HepG2 (cell line): Measurements from ENCODE around the gene IGF2. TPM values are rescaled to one million over a fixed set of nuclear protein-coding genes. Genes with fewer than 3 reads are reported as not detected.

Experiments
- CENPX ChIP-seq: sonication (generic); formaldehyde crosslinking; IDR thresholded peaks from 2 replicates; pipeline ENCODE4 v1.9.0; 2021; ENCODE audit warnings: mild to moderate bottlenecking, missing genetic modification reagents, moderate library complexity
- CTCF ChIP-seq: sonication (generic); formaldehyde crosslinking; IDR thresholded peaks from 2 replicates; pipeline ENCODE4 v1.5.0; 2020; ENCODE audit warnings: mild to moderate bottlenecking, missing genetic modification reagents, moderate library complexity
- DMAP1 ChIP-seq: IDR thresholded peaks from 2 replicates; pipeline ENCODE4 v1.6.1; 2016
- FOXA1 ChIP-seq, 2 experiments: fragments of 450-650 bp in 1 of 2; sonication (generic) in 1 of 2; formaldehyde crosslinking in 1 of 2; IDR thresholded peaks; 2 replicates each; pipeline versions ENCODE4 v1.4.0 to v1.6.1; 2016 to 2020; ENCODE audit warnings: missing genetic modification reagents in 1 of 2
- HHEX ChIP-seq: IDR thresholded peaks from 2 replicates; pipeline ENCODE4 v1.6.1; 2016; ENCODE audit warnings: control low read depth
- SIX4 ChIP-seq: sonication (generic); formaldehyde crosslinking; IDR thresholded peaks from 2 replicates; pipeline ENCODE4 v1.4.0; 2020; ENCODE audit warnings: missing genetic modification reagents
- SMC3 ChIP-seq: IDR thresholded peaks from 2 replicates; pipeline ENCODE4 v1.6.1; 2011; ENCODE audit warnings: low read length, improper control_type of control experiment
- SOX13 ChIP-seq, 3 experiments: fragments of 450-650 bp in 1 of 3; sonication (generic) in 1 of 3; formaldehyde crosslinking in 1 of 3; IDR thresholded peaks in 2 of 3; conservative IDR thresholded peaks in 1 of 3; 2 replicates each; pipeline versions ENCODE4 v1.5.0 to v1.6.1; 2016 to 2020; ENCODE audit warnings: antibody characterized with exemption in 1 of 3, mild to moderate bottlenecking in 1 of 3, missing compliant biosample characterization in 1 of 3, missing genetic modification reagents in 1 of 3, moderate library complexity in 1 of 3
- TBL1XR1 ChIP-seq: fragments of 150-350 bp; IDR thresholded peaks from 2 replicates; pipeline ENCODE4 v1.6.1; 2014; ENCODE audit warnings: borderline replicate concordance, low read length; ENCODE audit not compliant: partially characterized antibody
- THAP7 ChIP-seq: sonication (generic); formaldehyde crosslinking; IDR thresholded peaks from 2 replicates; pipeline ENCODE4 v1.8.1; 2023; ENCODE audit warnings: mild to moderate bottlenecking, missing genetic modification reagents
- ZKSCAN8 ChIP-seq: IDR thresholded peaks from 2 replicates; pipeline ENCODE4 v1.6.1; 2016; ENCODE audit warnings: borderline replicate concordance, missing genetic modification reagents, missing compliant biosample characterization
- ZNF234 ChIP-seq: sonication (generic); formaldehyde crosslinking; conservative IDR thresholded peaks from 2 replicates; pipeline ENCODE4 v1.5.1; 2020; ENCODE audit warnings: mild to moderate bottlenecking, missing genetic modification reagents
- ZNF337 ChIP-seq: sonication (generic); formaldehyde crosslinking; IDR thresholded peaks from 2 replicates; pipeline ENCODE4 v1.5.1; 2020; ENCODE audit warnings: missing genetic modification reagents, low read depth, mild to moderate bottlenecking, borderline replicate concordance
- ZNF431 ChIP-seq: sonication (generic); formaldehyde crosslinking; IDR thresholded peaks from 2 replicates; pipeline ENCODE4 v1.9.0; 2022; ENCODE audit warnings: missing genetic modification reagents, low read depth, mild to moderate bottlenecking, borderline replicate concordance
- ZNF441 ChIP-seq: sonication (generic); formaldehyde crosslinking; IDR thresholded peaks from 2 replicates; pipeline ENCODE4 v1.7.0; 2021; ENCODE audit warnings: missing genetic modification reagents, borderline replicate concordance
- ZNF75D ChIP-seq: sonication (generic); formaldehyde crosslinking; IDR thresholded peaks from 2 replicates; pipeline ENCODE4 v1.8.1; 2023; ENCODE audit warnings: missing genetic modification reagents, mild to moderate bottlenecking, borderline replicate concordance
- polyA plus RNA-seq, 8 experiments: library from polyadenylated mRNA; depleted of rRNA in 3 of 8; stranded (reverse) in 7 of 8; unstranded in 1 of 8; fragments of >200 nt; fragmentation: Illumina TruSeq in 4 of 8; extraction: Trizol in 4 of 8; gene quantifications; 2 replicates each; pipeline versions ENCODE4 v1.2.1 to v1.2.3, GENCODE V29; 2011 to 2016; ENCODE audit warnings: low read depth in 4 of 8, missing spikeins in 1 of 8, mixed read lengths in 1 of 8; ENCODE audit not compliant: insufficient read depth in 1 of 8
- total RNA-seq, 5 experiments: library from RNA; depleted of rRNA; stranded (reverse); fragments of >200 nt; fragmentation: Illumina TruSeq; extraction: Trizol; gene quantifications; 2 replicates each; pipeline ENCODE4 v1.2.3, GENCODE V29; 2016; ENCODE audit warnings: low read depth in 1 of 5
- TF ChIP-seq, protein P1 (sequence below): sonication (generic); formaldehyde crosslinking; IDR thresholded peaks from 2 replicates; pipeline ENCODE4 v1.4.0; 2020; ENCODE audit warnings: missing genetic modification reagents
- TF ChIP-seq, protein P2 (sequence below): sonication (generic); formaldehyde crosslinking; IDR thresholded peaks from 2 replicates; pipeline ENCODE4 v1.9.0; 2021; ENCODE audit warnings: missing genetic modification reagents, borderline replicate concordance
- TF ChIP-seq, protein P3 (sequence below): sonication (generic); formaldehyde crosslinking; IDR thresholded peaks from 2 replicates; pipeline ENCODE4 v1.5.0; 2020; ENCODE audit warnings: mild to moderate bottlenecking, missing genetic modification reagents, borderline replicate concordance

IGF2 gene
- total and polyA plus RNA-seq, 2 of the 13 experiments (the other 11 are each of a cell fraction or from before 2014, with no cell fraction given) = 79.1 to 254 TPM

DNA sequence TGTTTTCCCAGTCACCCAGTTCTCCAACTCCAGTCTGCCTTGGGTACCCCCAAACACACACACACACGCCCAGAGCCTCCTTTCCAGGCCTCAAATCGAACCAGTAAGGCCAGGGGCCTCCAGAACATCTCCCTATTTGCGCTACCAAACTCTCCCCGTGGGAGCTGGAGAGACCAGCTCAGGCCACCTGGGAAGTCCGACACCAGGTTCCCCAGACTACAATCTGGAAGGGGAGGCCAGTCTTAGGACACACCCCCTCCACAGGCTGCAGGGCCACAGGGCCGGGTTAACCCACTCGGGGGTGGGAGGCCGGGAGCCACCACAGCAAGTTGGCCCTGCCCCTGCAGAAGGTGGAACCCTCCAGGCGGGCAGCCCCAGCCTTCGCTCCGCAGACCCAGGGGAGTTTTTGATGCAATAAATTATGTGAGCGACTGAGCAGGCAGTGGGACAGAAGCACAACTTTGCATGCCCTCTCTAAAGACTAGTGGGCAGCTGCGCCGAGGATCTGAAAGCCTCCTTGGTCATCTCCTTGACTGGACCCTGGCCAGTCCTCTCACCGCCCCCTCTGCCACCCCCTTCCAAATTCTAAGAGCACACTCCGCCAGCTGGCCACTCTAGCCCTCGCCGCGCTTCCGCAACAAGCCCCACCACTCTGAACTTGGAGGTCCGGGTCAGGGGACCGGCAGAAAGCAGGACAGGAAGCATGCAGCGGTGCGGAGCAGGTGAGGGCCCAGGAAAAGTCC is 2.8 kb downstream of the IGF2 start (continued):
- no peak for TF ChIP-seq CENPX (CRISPR knock-in tag)
- TF ChIP-seq ZNF234 (CRISPR knock-in tag) = no peak
- TF ChIP-seq ZNF431 (CRISPR knock-in tag) = peak; percentile 30; the same call in 1 of the 2 replicates
- TF ChIP-seq FOXA1 (IDR thresholded peaks at IDR 0.05) = no peak
- no peak for TF ChIP-seq FOXA1 (CRISPR knock-in tag; IDR thresholded peaks at IDR 0.05)
- TF ChIP-seq, protein P1, sequence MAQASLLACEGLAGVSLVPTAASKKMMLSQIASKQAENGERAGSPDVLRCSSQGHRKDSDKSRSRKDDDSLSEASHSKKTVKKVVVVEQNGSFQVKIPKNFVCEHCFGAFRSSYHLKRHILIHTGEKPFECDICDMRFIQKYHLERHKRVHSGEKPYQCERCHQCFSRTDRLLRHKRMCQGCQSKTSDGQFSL (CRISPR knock-in tag) = no peak
- TF ChIP-seq HHEX (CRISPR knock-in tag) = no peak
- no peak for TF ChIP-seq SMC3
- TF ChIP-seq, protein P2, sequence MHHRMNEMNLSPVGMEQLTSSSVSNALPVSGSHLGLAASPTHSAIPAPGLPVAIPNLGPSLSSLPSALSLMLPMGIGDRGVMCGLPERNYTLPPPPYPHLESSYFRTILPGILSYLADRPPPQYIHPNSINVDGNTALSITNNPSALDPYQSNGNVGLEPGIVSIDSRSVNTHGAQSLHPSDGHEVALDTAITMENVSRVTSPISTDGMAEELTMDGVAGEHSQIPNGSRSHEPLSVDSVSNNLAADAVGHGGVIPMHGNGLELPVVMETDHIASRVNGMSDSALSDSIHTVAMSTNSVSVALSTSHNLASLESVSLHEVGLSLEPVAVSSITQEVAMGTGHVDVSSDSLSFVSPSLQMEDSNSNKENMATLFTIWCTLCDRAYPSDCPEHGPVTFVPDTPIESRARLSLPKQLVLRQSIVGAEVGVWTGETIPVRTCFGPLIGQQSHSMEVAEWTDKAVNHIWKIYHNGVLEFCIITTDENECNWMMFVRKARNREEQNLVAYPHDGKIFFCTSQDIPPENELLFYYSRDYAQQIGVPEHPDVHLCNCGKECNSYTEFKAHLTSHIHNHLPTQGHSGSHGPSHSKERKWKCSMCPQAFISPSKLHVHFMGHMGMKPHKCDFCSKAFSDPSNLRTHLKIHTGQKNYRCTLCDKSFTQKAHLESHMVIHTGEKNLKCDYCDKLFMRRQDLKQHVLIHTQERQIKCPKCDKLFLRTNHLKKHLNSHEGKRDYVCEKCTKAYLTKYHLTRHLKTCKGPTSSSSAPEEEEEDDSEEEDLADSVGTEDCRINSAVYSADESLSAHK (CRISPR knock-in tag) = no peak
- TF ChIP-seq ZNF337 (CRISPR knock-in tag) = peak; percentile 39; the same call in 1 of the 2 replicates
- TF ChIP-seq, protein P3, sequence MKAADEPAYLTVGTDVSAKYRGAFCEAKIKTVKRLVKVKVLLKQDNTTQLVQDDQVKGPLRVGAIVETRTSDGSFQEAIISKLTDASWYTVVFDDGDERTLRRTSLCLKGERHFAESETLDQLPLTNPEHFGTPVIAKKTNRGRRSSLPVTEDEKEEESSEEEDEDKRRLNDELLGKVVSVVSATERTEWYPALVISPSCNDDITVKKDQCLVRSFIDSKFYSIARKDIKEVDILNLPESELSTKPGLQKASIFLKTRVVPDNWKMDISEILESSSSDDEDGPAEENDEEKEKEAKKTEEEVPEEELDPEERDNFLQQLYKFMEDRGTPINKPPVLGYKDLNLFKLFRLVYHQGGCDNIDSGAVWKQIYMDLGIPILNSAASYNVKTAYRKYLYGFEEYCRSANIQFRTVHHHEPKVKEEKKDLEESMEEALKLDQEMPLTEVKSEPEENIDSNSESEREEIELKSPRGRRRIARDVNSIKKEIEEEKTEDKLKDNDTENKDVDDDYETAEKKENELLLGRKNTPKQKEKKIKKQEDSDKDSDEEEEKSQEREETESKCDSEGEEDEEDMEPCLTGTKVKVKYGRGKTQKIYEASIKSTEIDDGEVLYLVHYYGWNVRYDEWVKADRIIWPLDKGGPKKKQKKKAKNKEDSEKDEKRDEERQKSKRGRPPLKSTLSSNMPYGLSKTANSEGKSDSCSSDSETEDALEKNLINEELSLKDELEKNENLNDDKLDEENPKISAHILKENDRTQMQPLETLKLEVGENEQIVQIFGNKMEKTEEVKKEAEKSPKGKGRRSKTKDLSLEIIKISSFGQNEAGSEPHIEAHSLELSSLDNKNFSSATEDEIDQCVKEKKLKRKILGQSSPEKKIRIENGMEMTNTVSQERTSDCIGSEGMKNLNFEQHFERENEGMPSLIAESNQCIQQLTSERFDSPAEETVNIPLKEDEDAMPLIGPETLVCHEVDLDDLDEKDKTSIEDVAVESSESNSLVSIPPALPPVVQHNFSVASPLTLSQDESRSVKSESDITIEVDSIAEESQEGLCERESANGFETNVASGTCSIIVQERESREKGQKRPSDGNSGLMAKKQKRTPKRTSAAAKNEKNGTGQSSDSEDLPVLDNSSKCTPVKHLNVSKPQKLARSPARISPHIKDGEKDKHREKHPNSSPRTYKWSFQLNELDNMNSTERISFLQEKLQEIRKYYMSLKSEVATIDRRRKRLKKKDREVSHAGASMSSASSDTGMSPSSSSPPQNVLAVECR = peak; percentile 4; the same call in 1 of the 2 replicates
- no peak for TF ChIP-seq SOX13 (IDR thresholded peaks at IDR 0.05)
- no peak for TF ChIP-seq SOX13 (CRISPR knock-in tag; conservative IDR thresholded peaks at IDR 0.05 in 1 of 2, IDR thresholded peaks at IDR 0.05 in 1 of 2)
- no peak for TF ChIP-seq THAP7 (CRISPR knock-in tag)
- TF ChIP-seq ZKSCAN8 (CRISPR knock-in tag) = no peak
- TF ChIP-seq TBL1XR1 = no peak
- no peak for TF ChIP-seq DMAP1 (CRISPR knock-in tag)
- TF ChIP-seq ZNF441 (CRISPR knock-in tag) = 0 out of 2 replicates have a peak, but pooled peaks have one; percentile 22
- no peak for TF ChIP-seq ZNF75D (CRISPR knock-in tag)
- no peak for TF ChIP-seq CTCF (CRISPR knock-in tag)
- TF ChIP-seq SIX4 = no peak
